GM12891 (cell line): ENCODE data around the gene JAM2.

Source experiments
- POLR2A ChIP-seq: IDR thresholded peaks from 2 replicates; pipeline ENCODE4 v1.6.1; 2011; ENCODE audit warnings: low read depth, low read length, control low read depth
- POLR2AphosphoS5 ChIP-seq: IDR thresholded peaks from 2 replicates; pipeline ENCODE4 v1.6.1; 2011; ENCODE audit warnings: low read depth, low read length, control low read depth

GRCh38 chr21:25759573-25759972 lies 120.5 kb downstream of the JAM2 start:
- TF ChIP-seq POLR2AphosphoS5 (no peak), POLR2A (no peak)
